ENCODE results near the gene SHC3.

SHC3 gene

GRCh38 chr9:89037346-89037745 lies 141.3 kb downstream of the SHC3 start:
- H3K36me3 ChIP-seq (ENCODE audit: insufficient read depth, low read length): no peaks in the 10 kb centered on the region
- H3K9ac ChIP-seq (ENCODE audit: low read depth, low read length): no peak overlapping the region
- H3K4me1 ChIP-seq (ENCODE audit: insufficient read depth, low read length): no peaks in the 10 kb centered on the region
- no peaks in the 10 kb centered on the region for H3K9me3 ChIP-seq (ENCODE audit: control insufficient read depth, insufficient read depth, low read length)

DNA sequence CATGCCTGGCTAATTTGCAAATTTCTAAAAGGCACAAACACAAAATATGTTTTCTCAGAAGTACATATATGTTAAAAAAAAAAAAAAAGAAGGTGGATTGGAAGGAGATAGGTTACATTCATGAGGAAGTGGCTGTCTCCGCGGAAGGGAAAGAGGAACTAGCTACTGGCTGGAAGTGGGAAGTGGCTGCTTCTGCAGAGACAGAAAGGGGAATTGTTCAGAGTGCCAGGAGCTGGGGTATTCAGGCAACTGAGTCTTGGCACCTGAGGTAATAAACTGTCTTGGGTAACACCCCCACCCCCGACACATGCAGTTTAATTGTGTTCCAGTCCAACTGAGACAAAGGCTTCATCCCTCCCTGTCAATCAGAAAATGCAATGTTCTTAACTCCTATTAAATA lies 141.7 kb downstream of the SHC3 start:
- no peaks in the 10 kb centered on the region for H3K4me1 ChIP-seq (ENCODE audit: insufficient read depth, low read length)
- no peaks in the 10 kb centered on the region for H3K9me3 ChIP-seq (ENCODE audit: control insufficient read depth, insufficient read depth, low read length)
- no peak overlapping the region for H3K9ac ChIP-seq (ENCODE audit: low read depth, low read length)
- H3K36me3 ChIP-seq (ENCODE audit: insufficient read depth, low read length): no peaks in the 10 kb centered on the region

GRCh38 chr9:89036383-89036782 lies 142.2 kb downstream of the SHC3 start:
- Histone ChIP-seq H3K9me3 (ENCODE audit: control insufficient read depth, insufficient read depth, low read length) (no peaks in the 10 kb centered on the region), H3K4me1 (ENCODE audit: insufficient read depth, low read length) (no peaks in the 10 kb centered on the region), H3K9ac (ENCODE audit: low read depth, low read length) (no peak overlapping the region), H3K36me3 (ENCODE audit: insufficient read depth, low read length) (no peaks in the 10 kb centered on the region)

DNA sequence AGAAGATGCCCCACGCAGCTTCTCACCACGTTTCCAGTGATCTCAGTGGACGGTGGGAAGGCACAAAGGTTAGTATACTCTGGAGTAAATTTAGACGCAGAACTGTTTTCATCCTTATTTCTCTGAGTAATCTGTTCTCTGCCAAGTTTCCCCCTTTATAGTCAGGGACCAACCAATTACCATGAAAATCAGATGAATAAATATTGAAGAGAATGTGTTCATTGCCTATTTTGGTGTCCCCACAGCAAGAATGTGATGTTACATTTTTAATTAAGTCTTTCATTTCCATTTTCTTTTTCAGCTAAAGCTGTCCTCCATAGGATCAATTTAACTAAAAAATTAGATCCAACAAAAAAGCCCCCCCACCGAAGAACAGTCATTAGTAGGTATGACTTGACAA lies 146.0 kb downstream of the SHC3 start:
- no peak overlapping the region for H3K9ac ChIP-seq (ENCODE audit: low read depth, low read length)
- H3K36me3 ChIP-seq (ENCODE audit: insufficient read depth, low read length): no peaks in the 10 kb centered on the region
- H3K4me1 ChIP-seq (ENCODE audit: insufficient read depth, low read length): no peaks in the 10 kb centered on the region
- H3K9me3 ChIP-seq (ENCODE audit: control insufficient read depth, insufficient read depth, low read length): no peaks in the 10 kb centered on the region

GRCh38 chr9:89032173-89032572 lies 146.4 kb downstream of the SHC3 start:
- H3K36me3 ChIP-seq (ENCODE audit: insufficient read depth, low read length): no peaks in the 10 kb centered on the region
- H3K4me1 ChIP-seq (ENCODE audit: insufficient read depth, low read length): no peaks in the 10 kb centered on the region
- H3K9me3 ChIP-seq (ENCODE audit: control insufficient read depth, insufficient read depth, low read length): no peaks in the 10 kb centered on the region
- H3K9ac ChIP-seq (ENCODE audit: low read depth, low read length): no peak overlapping the region

GRCh38 chr9:89029788-89030187 lies 148.8 kb downstream of the SHC3 start:
- no peaks in the 10 kb centered on the region for H3K9me3 ChIP-seq (ENCODE audit: control insufficient read depth, insufficient read depth, low read length)
- no peaks in the 10 kb centered on the region for H3K36me3 ChIP-seq (ENCODE audit: insufficient read depth, low read length)
- no peaks in the 10 kb centered on the region for H3K4me1 ChIP-seq (ENCODE audit: insufficient read depth, low read length)
- H3K9ac ChIP-seq (ENCODE audit: low read depth, low read length): no peak overlapping the region

DNA sequence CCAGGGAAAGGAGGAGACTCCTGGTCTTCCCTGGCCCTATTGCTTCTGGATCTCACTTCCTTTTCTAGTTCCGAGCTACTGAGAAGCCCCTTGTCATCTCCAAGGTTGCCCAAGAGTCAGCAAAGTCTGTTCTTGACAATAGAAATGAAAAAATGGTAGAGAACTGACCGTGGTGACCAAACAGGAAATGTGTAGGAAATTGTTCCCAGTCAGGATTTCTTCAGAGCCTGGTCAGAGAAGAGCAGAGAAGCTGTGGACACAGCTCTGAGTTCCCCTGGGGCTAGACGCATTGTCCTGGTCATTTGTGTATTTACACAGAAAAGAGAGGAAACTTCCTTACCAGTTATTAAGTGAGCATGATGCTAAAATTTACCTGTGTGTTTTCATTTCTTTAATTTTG lies 151.7 kb downstream of the SHC3 start:
- no peaks in the 10 kb centered on the region for H3K9me3 ChIP-seq (ENCODE audit: control insufficient read depth, insufficient read depth, low read length)
- no peaks in the 10 kb centered on the region for H3K36me3 ChIP-seq (ENCODE audit: insufficient read depth, low read length)
- peaks cover 13% of the 10 kb centered on the region for H3K4me1 ChIP-seq (ENCODE audit: insufficient read depth, low read length)
- H3K9ac ChIP-seq (ENCODE audit: low read depth, low read length): no peak overlapping the region

DNA sequence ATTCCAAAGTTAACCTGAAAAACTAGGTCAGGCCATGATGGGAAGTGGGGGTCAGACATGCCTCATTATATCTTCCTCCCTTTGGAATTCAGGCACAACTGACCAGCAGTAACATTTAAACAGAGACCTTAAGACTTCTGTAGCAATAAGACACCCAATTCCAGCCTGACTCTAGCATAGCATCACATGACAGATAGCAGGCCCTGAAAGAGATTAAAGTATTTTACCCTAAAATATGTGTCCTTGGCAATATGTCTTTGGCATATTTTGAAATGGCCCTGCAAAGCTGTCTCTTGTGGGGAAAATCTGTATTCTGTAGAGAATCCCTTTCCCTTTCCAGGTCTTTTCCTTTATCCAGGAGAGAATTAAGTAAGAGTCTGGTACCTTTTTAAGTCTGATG lies 153.1 kb downstream of the SHC3 start:
- no peak overlapping the region for H3K9ac ChIP-seq (ENCODE audit: low read depth, low read length)
- no peaks in the 10 kb centered on the region for H3K9me3 ChIP-seq (ENCODE audit: control insufficient read depth, insufficient read depth, low read length)
- no peaks in the 10 kb centered on the region for H3K36me3 ChIP-seq (ENCODE audit: insufficient read depth, low read length)
- H3K4me1 ChIP-seq (ENCODE audit: insufficient read depth, low read length): peaks cover 19% of the 10 kb centered on the region

- no peak overlapping the region for H3K9ac ChIP-seq (ENCODE audit: low read depth, low read length)
- H3K36me3 ChIP-seq (ENCODE audit: insufficient read depth, low read length): no peaks in the 10 kb centered on the region
Measured at GRCh38 chr9:89024727-89025126, 153.9 kb downstream of the SHC3 start.

GRCh38 chr9:89023740-89024139 lies 154.9 kb downstream of the SHC3 start:
- Histone ChIP-seq H3K36me3 (ENCODE audit: insufficient read depth, low read length) (no peaks in the 10 kb centered on the region), H3K4me1 (ENCODE audit: insufficient read depth, low read length) (peaks cover 19% of the 10 kb centered on the region), H3K9me3 (ENCODE audit: control insufficient read depth, insufficient read depth, low read length) (no peaks in the 10 kb centered on the region), H3K9ac (ENCODE audit: low read depth, low read length) (no peak overlapping the region)

More at GRCh38 chr9:89024727-89025126, 153.9 kb downstream of the SHC3 start:
- Histone ChIP-seq H3K9me3 (ENCODE audit: control insufficient read depth, insufficient read depth, low read length) (no peaks in the 10 kb centered on the region), H3K4me1 (ENCODE audit: insufficient read depth, low read length) (peaks cover 19% of the 10 kb centered on the region)

DNA sequence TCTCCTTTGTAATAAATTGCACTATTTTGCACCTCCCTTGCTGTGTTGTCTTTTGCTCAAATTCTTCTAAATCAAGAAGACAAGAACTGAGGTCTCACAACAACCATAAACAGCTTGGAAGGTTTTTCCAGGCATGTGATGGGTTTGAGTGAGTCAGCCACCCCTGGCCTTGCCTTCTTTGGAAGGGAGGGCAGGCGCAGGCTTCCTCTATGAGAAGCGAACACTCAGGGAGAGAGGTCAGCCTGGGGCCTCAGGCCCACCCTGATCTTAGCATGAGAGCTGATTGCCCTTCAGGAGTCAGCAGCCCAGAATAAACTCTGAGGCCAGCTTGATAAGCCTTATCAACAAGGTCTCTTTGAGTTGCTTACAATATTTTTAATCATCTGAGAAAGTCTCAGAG lies 155.7 kb downstream of the SHC3 start:
- no peaks in the 10 kb centered on the region for H3K36me3 ChIP-seq (ENCODE audit: insufficient read depth, low read length)
- H3K4me1 ChIP-seq (ENCODE audit: insufficient read depth, low read length): peaks cover 19% of the 10 kb centered on the region
- H3K9ac ChIP-seq (ENCODE audit: low read depth, low read length): no peak overlapping the region
- H3K9me3 ChIP-seq (ENCODE audit: control insufficient read depth, insufficient read depth, low read length): no peaks in the 10 kb centered on the region

DNA sequence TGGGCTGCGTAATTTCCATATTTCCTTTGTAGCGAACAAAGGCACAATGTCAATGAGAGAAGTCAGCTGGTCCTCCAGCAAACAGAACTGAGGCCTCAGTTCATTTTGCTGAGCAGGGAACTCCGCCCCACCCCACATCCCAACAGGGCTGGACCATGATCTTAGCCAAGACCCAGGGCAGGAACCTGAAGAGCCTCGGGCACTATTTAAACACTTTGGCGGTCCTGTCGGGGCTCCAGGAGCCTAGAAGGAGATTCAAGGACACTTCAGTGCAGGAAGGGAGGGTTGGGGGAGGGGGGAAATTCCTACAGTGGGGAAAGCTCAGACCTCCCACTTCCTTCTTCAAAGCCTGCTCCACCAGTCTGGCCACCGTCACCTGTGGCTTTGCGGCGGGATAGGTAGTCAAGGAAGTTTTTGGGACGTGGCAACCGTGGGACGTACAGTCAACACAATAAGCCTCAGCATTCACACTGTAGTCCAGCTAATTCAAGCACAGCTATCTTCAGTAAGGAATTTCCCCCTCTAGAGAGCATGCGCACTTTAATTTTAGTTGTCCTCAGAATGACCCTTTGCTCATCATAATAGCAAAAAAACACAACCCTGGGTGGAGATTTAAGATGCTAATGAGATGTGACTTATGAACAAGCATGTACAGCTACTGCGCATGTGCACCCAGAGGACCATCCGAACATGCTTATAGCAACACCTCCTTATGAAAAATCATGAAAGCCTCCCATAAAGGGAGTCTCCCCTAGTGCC lies 156.4 kb downstream of the SHC3 start:
- no peaks in the 10 kb centered on the region for H3K36me3 ChIP-seq (ENCODE audit: insufficient read depth, low read length)
- H3K9ac ChIP-seq (ENCODE audit: low read depth, low read length): no peak overlapping the region
- no peaks in the 10 kb centered on the region for H3K9me3 ChIP-seq (ENCODE audit: control insufficient read depth, insufficient read depth, low read length)
- H3K4me1 ChIP-seq (ENCODE audit: insufficient read depth, low read length): peaks cover 19% of the 10 kb centered on the region

GRCh38 chr9:89021154-89021803 lies 157.3 kb downstream of the SHC3 start:
- H3K9ac ChIP-seq (ENCODE audit: low read depth, low read length): no peak overlapping the region
- H3K4me1 ChIP-seq (ENCODE audit: insufficient read depth, low read length): peaks cover 19% of the 10 kb centered on the region
- no peaks in the 10 kb centered on the region for H3K9me3 ChIP-seq (ENCODE audit: control insufficient read depth, insufficient read depth, low read length)
- H3K36me3 ChIP-seq (ENCODE audit: insufficient read depth, low read length): no peaks in the 10 kb centered on the region

GRCh38 chr9:89020754-89021153 lies 157.9 kb downstream of the SHC3 start:
- no peaks in the 10 kb centered on the region for H3K9me3 ChIP-seq (ENCODE audit: control insufficient read depth, insufficient read depth, low read length)
- peaks cover 19% of the 10 kb centered on the region for H3K4me1 ChIP-seq (ENCODE audit: insufficient read depth, low read length)
- H3K9ac ChIP-seq (ENCODE audit: low read depth, low read length): no peak overlapping the region
- no peaks in the 10 kb centered on the region for H3K36me3 ChIP-seq (ENCODE audit: insufficient read depth, low read length)

- Histone ChIP-seq H3K9ac (ENCODE audit: low read depth, low read length) (no peak overlapping the region), H3K9me3 (ENCODE audit: control insufficient read depth, insufficient read depth, low read length) (no peaks in the 10 kb centered on the region), H3K36me3 (ENCODE audit: insufficient read depth, low read length) (no peaks in the 10 kb centered on the region), H3K4me1 (ENCODE audit: insufficient read depth, low read length) (no peaks in the 10 kb centered on the region)
Measured at GRCh38 chr9:89015336-89015735, 163.3 kb downstream of the SHC3 start.
